HG03460 (cell line): ENCODE measurements around the gene DEF6.
"Not testable (repeated sequence)": the region's sequence is repeated elsewhere in the genome, so short reads cannot be mapped to it uniquely, and the experiment has no call there.

Experiments
- ATAC-seq: cut with Tn5 transposase; IDR thresholded peaks from one replicate; pipeline ENCODE4 v1.9.1; 2021; ENCODE audit not compliant: unreplicated experiment

Gene DEF6

DNA sequence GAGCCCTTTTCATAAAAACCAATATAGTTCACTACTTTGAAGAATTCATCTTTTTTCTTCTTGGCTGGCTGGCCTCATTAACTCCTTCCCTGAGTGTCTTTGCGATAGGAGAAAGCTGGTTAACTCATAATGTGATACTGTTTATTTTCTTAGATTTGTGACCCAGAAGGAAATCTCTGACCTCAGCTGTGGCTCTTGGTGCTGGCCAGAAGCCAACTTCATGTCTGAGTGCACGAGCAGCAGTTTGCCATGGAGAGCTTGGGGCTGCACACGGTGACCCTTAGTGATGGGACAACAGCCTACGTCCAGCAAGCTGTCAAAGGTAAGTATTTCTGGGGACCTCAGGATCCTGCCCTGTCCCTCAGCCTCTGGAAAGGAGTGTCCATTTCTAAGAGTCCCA lies 16.7 kb upstream of the DEF6 start:
- no peak for ATAC-seq

DNA sequence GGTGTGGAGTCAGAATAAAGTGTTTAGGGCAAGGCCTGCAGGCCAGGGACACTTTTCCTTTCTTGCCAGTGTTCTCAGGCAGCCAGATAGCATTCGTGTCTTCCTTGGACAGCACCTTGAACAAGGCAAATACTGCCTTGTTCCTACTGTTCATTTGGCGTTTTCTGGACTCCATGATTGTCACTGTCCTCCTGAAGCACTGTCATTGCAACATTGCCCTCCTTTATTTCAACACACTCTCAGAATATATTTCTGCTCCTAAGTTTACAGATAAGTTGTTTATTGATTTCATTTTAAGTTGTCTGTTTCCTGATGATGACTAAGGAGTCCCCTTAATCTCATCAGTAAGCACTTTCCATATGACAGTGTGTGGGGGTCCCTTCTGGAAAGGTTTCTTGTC lies 15.1 kb upstream of the DEF6 start:
- ATAC-seq, result no peak

DNA sequence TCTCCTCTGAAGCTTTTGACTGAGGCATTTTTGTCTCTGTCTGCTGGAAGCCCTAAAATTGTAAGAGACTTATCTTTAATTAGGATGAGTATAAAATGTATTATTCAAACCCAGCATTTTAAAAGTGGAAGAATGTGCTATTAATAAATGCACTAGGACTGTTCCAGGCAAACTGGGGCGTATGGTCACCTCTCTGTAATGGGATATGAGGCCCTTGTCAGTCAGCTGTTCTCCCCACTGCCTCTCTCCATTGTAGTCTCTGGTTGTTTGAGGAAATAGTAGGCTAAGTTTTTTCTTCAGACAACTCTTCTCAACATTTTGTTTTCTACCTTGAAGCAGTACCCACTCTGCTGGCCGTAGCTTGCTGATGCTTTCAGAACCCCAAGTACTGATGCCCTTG lies 14.3 kb upstream of the DEF6 start:
- no peak for ATAC-seq

DNA sequence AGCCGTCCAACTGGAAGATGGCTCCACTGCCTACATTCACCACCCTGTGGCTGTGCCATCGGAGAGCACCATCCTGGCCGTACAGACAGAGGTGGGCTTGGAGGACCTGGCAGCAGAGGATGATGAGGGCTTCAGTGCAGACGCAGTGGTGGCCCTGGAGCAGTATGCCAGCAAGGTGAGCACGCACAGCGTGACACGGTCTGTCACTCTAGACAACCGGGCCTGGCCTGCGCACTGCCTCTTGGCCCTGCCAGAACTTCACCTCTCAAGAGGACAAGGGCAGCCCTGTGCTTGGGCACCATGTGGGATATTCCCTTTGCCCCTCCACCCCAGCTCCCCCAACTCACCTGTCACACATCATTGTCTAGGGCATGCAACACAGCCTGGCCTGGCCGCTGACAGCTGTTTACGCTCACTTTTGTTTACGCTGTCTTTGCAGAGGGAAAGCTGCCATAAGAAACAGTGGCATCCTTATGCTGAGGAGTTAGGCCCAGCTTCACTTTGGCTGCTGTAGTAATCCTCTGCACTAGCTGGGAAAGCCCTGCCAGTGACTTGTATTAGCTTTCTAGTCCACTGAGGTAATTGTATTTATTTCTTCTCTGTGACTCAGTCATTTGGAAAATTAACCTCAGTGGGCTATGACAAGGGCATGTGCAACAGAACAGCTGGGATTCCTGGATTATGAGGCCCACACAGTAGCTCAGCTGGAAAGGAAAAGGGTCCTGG lies 9.8 kb upstream of the DEF6 start:
- ATAC-seq, result no peak

DNA sequence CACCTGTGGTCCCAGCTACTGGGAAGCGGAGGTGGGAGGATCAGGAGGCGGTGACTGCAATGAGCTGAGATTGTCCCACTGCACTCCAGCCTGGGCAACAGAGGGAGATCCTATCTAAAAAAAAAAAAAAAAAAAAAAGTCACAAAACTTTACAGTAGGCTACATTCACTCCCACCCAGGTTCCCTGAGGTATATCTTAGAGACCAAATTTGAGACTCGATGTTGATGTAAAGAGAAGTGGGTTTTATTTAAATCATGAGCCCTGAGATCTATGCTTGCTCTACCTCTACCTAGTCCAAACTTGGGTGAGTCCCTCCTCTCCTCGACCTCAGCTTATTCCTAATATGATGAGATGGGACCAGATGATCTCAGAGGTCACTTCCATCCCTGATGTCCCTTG lies 8.8 kb upstream of the DEF6 start:
- ATAC-seq, result no peak

DNA sequence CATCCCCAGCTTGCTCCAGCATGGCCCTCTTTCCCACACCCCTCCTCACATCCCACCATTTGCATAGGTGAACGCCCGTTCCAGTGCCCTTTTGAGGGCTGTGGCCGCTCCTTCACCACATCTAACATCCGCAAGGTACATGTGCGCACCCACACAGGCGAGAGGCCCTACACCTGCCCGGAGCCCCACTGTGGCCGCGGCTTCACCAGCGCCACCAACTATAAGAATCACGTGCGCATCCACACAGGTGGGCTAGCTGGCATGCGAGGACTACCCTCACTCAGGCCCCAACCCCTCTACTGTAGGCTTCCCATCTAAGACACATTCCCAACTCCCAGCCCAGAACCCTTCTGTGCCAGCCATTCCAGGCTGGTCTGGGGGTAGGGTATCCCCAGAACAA lies 6.1 kb upstream of the DEF6 start:
- ATAC-seq, result no peak

DNA sequence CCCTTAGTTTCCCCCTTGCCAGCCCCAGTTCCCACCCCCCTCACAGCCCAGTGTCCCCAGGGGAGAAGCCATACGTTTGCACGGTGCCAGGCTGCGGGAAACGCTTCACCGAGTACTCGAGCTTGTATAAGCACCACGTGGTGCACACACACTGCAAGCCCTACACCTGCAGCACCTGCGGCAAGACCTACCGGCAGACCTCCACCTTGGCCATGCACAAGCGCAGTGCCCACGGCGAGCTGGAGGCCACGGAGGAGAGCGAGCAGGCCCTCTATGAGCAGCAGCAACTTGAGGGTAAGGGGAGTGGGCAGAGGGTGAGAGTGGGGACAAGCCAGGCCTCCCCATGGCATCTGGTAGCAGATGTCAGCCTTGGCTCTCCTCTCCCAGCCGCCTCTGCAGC lies 5.1 kb upstream of the DEF6 start:
- no peak for ATAC-seq

DNA sequence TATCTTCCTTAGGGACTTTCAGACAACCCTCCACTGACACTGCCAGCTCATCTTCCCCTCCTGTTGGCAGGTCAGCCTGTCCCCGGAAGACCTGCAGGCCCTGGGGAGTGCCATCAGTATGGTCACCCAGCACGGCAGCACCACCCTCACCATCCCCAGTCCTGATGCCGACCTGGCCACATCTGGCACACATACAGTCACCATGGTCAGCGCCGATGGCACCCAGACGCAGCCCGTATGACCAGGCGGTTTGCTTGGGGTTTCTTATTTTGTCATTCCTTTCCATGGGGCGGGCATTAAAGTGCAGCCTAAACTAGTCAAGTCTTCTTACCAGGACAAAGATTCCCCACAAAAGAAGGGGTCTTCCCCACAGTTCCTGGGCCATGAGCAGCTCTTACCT lies 3.9 kb upstream of the DEF6 start:
- ATAC-seq, result no peak

DNA sequence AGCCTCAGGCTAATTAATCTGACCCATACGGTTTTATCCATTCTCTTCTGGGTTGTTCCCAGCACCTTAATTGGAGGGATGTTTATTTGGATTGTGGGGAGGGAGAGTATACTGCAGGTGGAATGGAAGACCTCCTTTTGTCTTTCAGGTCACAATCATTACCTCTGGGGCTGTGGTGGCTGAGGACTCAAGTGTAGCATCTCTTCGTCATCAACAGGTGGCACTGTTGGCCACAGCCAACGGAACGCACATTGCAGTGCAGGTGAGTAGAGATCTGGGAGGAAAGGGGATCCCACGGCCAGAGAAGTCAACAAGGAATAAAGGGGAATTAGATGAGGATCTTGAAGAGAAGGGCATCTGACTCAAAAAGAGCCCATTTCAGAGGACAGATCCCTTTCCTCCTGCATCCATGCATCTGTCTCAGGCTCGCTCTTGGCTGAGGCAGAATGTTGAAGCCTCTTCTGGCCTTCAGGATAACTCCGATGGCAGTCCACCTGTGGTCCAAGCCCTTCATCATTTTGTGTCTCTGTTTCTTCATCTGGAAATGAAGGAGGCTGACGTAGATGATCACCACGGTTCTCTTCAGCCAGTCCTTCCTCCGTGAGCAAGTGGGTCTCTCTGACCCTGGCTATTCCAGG lies 3.2 kb upstream of the DEF6 start:
- no peak for ATAC-seq

DNA sequence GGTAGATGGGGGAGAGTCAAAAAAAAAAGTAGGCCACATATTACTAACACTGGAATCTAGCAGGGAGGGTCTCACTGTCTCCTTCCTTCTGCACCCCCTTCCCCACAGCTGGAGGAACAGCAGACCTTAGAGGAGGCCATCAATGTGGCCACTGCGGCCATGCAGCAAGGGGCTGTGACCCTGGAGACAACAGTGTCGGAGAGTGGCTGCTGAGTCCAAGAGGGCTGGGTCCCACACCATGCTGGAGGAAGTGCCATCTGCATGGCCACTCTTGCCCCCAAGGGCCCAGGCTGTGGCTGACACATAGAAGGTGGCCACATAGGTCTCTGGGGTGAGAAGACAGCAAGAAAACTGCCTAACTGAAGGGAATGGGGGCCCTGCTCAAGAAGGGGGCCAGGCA lies 2.6 kb upstream of the DEF6 start:
- no peak for ATAC-seq

DNA sequence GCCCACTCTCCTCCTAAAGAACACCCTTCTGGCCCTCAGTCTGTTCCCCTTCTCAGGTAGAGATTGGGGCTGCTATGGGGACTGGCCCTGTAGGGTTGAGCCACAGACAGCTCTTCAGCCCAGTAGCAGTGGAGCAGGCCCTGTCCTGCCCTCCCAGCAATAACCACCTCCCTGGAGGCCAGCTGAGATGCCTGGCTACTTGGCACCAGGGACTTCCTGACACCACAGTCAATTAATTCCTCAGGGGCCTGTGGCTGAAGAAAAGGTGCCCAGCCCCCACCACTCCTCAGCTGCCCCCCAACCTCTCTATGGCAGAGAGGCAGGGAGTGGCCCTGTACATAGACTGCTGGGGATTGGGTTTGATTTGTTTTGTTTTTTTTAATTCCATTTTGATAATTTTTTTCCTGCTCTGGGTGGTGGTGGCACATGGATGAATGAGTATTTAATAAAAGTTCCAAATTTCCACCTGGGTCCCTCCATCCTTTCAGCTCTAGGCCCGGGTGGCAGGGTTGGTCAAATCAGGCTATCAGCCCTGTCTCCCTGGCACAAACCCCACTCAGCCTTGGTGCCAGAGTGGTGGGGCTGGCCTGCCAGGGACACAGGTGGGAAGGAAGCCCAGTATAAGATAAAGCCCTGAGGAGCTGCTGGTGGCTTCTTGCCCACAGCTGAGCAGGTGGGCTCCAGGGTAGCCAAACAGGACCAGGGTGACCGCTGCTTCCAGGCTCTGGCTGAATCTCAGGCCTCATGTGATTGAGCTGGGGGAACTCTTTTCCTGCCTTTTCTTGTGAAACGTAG lies 1.9 kb upstream of the DEF6 start:
- ATAC-seq, result no peak

DNA sequence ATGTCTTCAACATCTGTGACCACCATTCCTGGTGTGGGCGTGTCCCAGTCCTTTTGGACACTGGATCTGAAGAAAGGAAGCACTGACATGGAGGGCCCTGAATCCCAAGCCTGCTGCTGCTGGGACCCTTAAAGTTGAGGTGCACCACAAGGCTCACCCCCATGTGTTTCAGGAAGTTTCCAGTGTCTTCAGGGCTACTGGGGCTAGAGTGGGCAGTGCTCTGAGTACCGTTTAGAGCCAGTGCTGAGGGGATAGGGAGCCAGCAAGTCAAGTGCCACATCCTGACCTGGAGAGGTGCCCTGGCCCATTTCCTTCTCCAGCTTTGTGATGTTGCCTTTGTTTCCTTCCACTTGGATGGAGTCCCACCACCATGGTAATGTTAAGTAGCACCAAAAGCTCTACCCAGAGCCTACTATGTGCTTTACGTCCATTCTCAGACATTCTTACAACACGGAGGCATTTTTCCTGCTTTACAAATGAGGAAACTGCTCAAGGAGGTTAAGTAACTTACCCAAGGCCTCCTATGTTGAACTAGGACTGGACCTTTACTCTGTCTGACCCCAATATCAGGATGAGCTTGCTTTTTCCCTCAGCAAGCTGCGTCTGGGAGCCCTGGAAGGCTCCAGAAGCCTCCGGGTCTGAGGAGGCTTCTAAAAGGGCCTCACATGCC lies 552 bp upstream of the DEF6 start:
- no peak for ATAC-seq

DNA sequence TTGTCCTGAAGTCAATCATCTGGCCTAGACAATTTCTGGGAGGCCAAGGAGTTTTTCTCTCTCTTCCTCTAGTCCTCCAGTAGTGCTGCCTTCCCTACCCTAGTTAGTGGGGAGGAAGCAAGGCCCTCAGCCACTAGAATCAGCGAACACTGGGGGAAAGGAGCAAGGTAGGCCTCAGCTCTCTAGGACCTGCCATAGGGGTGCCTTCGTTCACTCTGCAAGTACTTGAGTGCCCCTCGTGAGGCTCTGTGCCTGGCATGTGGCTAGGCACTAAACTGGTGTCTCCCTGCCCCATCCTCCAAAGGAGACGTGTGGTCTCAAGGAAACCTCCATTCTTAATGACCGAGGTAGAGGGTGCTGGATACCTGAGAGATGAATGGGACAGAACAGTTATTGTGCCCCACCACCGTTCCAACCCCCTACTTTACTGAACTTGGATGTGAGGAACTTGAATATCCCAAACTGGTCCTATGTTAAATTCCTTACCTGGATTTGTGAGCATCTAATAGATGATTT lies 1.1 kb downstream of the DEF6 start:
- ATAC-seq, result no peak

DNA sequence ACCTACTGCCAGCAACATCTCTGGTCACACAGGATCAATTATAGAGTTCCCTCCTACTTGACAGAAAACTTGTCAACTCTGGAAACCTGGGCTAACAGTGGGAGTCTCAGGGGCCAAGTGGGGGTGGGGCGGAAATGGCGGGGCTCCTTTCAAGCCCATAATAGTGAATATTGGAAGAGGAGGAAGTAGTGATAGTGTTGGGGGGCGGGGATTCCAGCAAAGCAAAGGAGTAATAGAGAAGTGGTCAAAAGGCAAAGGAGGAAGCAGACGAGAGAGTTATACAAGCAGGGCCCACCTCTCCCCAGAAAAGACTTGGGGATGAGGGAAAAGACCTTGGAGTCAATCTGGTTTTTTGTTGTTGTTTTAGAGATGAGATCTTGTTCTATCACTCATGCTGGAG lies 2.1 kb downstream of the DEF6 start:
- ATAC-seq, result no peak

DNA sequence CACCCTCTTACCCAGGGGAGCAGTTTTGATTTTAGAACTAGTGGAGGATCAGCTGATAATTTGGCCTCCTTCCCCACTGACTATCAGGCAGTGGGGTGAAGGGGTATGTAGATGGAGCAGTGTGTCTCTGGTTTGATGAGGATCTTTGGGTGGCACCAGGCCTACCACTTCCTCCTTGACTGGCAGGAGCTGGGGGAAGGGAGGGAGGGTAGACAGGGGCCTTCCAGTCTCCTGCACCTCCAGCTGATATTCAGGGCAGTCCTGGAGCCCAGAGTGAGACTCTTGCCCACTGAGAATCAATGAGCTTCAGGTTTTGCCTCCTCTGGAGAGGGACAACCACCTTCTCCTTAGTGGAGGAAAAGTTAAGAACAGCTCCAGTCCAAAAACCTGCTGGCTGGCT lies 3.2 kb downstream of the DEF6 start:
- ATAC-seq, result no peak

DNA sequence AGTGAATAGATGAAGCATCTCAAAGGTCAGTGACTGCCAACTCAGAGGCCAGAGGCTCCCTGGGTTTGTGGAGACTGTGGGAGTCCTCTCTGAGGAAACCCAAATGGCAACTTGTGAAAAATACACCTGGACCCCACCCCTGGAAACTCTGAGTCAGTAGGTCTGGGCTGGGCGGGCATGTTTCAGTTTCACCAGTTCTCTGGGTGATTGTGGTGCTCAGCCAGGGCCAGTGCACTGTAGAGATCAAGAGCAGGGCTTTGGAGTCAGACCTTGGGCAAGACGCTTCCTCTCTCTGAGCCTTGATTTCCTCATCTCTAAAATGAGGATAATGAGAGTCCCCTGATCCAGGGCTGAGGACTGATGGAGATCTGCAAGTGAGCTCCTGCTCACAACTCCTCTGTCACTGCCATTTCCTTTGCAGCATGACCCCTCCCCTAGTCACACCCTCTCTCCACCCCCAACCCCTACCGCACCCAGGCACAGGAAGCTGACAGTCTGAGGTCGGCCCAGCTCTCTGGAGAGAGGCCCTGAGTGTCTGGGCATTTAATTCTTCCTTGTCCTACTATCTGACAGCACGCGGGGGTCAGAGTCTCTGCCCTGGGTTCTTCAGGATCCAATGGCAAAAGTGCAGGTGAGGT lies 5.1 kb downstream of the DEF6 start:
- ATAC-seq, result peak; percentile 68

DNA sequence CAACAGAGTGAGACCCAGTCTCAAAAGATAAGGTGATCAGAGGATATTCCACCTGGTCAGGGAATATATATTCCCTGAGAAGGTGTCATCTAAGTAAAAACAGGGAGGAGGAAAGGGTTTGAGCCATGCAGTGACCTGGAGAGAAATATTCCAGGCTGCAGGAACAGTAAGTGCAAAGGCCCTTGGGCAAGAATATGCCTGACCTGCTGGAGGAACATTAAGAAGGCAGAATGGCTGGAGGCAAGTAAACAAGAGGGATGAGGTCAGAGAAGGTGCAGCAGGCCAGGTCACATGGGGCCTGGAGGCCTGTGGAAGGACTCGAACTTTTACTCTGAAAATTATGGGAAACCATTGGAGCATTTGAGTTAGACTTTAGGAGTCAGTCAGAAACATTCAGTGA lies 6.7 kb downstream of the DEF6 start:
- ATAC-seq, result no peak

DNA sequence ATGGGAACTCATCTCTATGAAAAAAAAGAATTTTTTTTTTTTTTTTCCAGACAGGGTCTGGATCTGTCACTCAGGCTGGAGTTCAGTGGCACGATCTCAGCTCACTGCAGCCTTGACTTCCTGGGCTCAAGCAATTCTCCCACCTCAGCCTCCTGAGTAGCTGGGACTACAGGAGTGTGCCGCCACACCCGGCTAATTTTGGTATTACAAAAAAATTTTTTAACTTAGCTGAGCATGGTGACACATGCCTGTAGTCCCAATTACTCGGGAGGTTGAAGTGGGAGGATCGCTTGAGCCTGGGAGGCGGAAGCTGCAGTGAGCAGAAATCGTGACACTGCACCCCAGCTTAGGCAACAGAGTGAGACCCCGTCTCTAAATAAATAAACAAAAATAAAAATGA lies 7.5 kb downstream of the DEF6 start:
- no peak for ATAC-seq

DNA sequence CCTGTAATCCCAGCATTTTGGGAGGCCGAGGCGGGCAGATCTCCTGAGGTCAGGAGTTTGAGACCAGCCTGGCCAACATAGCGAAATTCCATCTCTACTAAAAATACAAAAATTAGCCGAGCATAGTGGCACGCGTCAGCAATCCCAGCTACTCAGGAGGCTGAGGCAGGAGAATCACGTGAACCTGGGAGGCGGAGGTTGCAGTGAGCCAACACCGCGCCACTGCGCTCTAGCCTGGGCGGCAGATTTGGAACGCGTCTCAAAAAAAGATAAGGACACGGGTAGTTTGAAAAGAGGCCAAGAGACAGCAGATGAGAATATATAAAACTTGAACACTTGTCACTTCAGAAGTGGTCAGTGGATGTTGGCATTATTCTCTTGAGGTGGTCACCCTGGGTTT lies 9.5 kb downstream of the DEF6 start:
- ATAC-seq, result not testable (repeated sequence)

DNA sequence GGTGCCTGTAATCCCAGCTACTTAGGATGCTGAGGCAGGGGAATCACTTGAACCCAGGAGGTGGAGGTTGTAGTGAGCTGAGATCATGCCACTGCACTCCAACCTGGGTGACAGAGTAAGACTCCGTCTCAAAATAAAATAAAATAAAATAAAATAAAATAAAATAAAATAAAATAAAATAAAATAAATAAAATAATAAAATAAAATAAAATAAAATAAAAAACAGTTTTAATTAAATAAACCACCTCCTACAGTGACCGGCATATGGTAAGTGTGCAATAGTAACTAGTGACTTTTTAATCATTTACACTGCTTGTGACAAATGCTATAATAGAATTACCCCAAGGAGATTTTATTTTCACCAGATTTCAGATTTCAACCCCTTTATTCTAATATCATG lies 10.9 kb downstream of the DEF6 start:
- ATAC-seq, result not testable (repeated sequence)
